ENCODE data around the gene GAPVD1. TPM values are rescaled to one million over a fixed set of nuclear protein-coding genes. Genes with fewer than 3 reads are reported as not detected.

Gene GAPVD1
- total RNA-seq, 2 experiments from 2014 or later = 74.1 to 82.2 TPM

DNA sequence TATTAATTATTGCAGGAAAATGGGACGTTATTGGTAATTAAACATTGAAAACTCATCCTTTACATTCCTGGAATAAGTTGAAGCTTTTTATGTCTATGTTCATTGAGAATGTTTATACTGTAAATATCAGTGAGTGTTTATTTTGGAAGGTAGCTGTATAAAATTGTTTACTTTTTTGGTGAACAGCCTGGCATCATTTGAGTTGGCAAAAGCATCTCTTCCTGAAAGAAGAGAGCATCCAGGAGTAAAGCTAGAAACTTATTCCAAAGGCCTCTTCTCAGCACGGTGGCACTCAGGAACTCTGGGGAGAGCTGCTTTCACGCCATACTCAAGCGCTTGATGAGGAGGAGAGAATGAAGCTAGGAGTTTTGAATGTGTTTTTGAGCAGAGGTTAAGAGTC is 79.9 kb downstream of the GAPVD1 start:
- no peaks in the 10 kb centered on the region for H3K4me1 ChIP-seq (ENCODE audit: insufficient read depth, low read length)
- Mint-ChIP-seq H3K27ac (no peak overlapping the region), H3K4me3 (no peak overlapping the region), H3K36me3 (ENCODE audit: low read depth) (peaks cover 90% of the 10 kb centered on the region), H3K4me1 (ENCODE audit: low read depth) (no peaks in the 10 kb centered on the region), H3K9me3 (no peaks in the 10 kb centered on the region), H3K27me3 (no peaks in the 10 kb centered on the region)
- no peak overlapping the region for H3K27ac ChIP-seq (ENCODE audit: low read depth in 1 of 2, low read length in 2 of 2)
- ChIA-PET POLR2A (no interaction called here), CTCF (no interaction called here)
- ATAC-seq (ENCODE audit: poor library complexity) = no peak
- peaks cover 78% of the 10 kb centered on the region for H3K36me3 ChIP-seq (ENCODE audit: insufficient read depth, low read length)
- TF ChIP-seq CTCF (IDR thresholded peaks at IDR 0.05) = no peak
- H3K9me3 ChIP-seq (ENCODE audit: control insufficient read depth in 1 of 2, insufficient read depth in 1 of 2, low read length in 2 of 2) = no peaks in the 10 kb centered on the region
- no peaks in the 10 kb centered on the region for H3K27me3 ChIP-seq (ENCODE audit: control insufficient read depth in 1 of 2, insufficient read depth in 2 of 2, low read length in 2 of 2)
- no peak overlapping the region for H3K4me3 ChIP-seq (ENCODE audit: low read length)
- intact Hi-C loops (cut with DNase I, micrococcal nuclease) = no loop called here
- DNase-seq = no peak

DNA sequence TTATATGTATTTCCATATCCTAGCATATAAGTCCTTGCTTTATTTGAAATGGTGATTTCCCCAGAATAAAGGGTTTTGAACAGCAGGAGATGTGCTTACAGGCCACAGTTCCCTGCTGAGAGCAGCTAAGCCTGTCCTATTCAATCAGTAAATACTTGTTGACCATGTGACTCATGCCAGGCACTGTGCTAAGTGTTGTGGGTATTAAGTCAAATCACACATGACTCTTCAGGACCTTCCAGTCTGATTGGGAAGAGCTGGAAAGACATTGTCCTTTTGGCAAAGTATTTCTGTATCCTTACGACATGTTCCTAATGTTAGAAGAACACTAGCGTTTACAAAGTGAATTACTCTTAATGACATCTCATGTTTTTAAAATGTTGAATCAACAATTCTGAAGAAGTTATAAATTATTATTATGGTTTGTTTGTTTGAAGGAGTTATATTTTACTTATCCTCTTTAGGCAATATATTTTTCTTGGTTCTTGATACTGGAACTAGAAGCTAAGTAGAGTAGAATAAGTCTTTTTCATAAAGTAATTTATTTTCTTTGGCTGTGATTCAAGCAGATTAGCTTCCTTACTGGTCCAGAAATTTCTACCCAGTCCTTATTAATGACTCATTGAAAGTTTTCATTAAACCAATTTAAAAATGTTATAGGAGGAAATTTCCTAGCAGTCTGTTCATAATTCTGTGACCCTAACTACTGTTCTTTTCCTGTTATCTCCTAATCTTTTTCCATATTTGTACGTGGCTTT is 82.1 kb downstream of the GAPVD1 start:
- no peak for TF ChIP-seq CTCF (IDR thresholded peaks at IDR 0.05)
- DNase-seq = no peak
- Mint-ChIP-seq H3K9me3 (no peaks in the 10 kb centered on the region), H3K27ac (no peak overlapping the region), H3K27me3 (no peaks in the 10 kb centered on the region), H3K36me3 (ENCODE audit: low read depth) (peaks cover 89% of the 10 kb centered on the region), H3K4me1 (ENCODE audit: low read depth) (no peaks in the 10 kb centered on the region), H3K4me3 (no peak overlapping the region)
- intact Hi-C loops (cut with DNase I, micrococcal nuclease) = no loop called here
- ChIA-PET POLR2A (no interaction called here), CTCF (no interaction called here)
- Histone ChIP-seq H3K36me3 (ENCODE audit: insufficient read depth, low read length) (peaks cover 82% of the 10 kb centered on the region), H3K4me1 (ENCODE audit: insufficient read depth, low read length) (no peaks in the 10 kb centered on the region), H3K9me3 (ENCODE audit: control insufficient read depth in 1 of 2, insufficient read depth in 1 of 2, low read length in 2 of 2) (no peaks in the 10 kb centered on the region), H3K27ac (ENCODE audit: low read depth in 1 of 2, low read length in 2 of 2) (no peak overlapping the region), H3K27me3 (ENCODE audit: control insufficient read depth in 1 of 2, insufficient read depth in 2 of 2, low read length in 2 of 2) (no peaks in the 10 kb centered on the region), H3K4me3 (ENCODE audit: low read length) (no peak overlapping the region)
- no peak for ATAC-seq (ENCODE audit: poor library complexity)

DNA sequence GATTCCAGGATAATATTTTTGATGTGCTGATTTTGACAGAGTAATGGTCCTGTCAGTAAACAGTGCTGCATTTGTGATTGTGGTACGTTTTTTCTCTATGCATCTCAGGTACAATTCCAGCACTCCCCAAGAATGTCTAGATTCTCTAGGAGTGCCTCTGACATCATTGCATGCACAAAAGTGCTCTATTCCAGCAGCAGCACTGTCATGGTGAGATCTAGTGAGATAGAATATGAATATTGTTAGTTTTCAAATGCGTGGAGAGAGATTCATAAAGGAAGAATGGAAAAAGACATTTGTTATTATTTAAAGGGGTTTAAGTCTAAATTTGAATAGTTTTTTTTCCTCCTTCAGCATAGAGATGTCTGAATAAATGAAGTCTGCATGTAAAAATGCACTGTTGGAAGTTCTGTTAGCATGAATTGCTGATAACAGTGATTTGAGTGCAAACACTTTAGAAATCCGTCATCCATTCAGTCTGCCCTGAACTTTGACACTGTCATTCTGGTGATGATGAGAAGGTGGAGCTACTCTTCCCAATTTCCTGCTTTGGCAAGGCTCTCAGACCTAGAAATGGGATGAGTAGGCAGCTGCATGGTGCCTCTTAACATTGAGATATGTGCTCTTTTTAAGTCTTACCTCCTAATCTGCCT is 84.6 kb downstream of the GAPVD1 start:
- no peak for DNase-seq
- Mint-ChIP-seq H3K4me1 (ENCODE audit: low read depth) (no peaks in the 10 kb centered on the region), H3K9me3 (no peaks in the 10 kb centered on the region), H3K36me3 (ENCODE audit: low read depth) (peaks cover 90% of the 10 kb centered on the region), H3K27ac (no peak overlapping the region), H3K4me3 (no peak overlapping the region), H3K27me3 (no peaks in the 10 kb centered on the region)
- Histone ChIP-seq H3K4me3 (ENCODE audit: low read length) (no peak overlapping the region), H3K4me1 (ENCODE audit: insufficient read depth, low read length) (no peaks in the 10 kb centered on the region), H3K27me3 (ENCODE audit: control insufficient read depth in 1 of 2, insufficient read depth in 2 of 2, low read length in 2 of 2) (no peaks in the 10 kb centered on the region), H3K9me3 (ENCODE audit: control insufficient read depth in 1 of 2, insufficient read depth in 1 of 2, low read length in 2 of 2) (no peaks in the 10 kb centered on the region), H3K27ac (ENCODE audit: low read depth in 1 of 2, low read length in 2 of 2) (no peak overlapping the region), H3K36me3 (ENCODE audit: insufficient read depth, low read length) (peaks cover 88% of the 10 kb centered on the region)
- intact Hi-C loops (cut with DNase I, micrococcal nuclease) = no loop called here
- ATAC-seq (ENCODE audit: poor library complexity) = no peak
- no peak for TF ChIP-seq CTCF (IDR thresholded peaks at IDR 0.05)
- POLR2A ChIA-PET = no interaction called here
- CTCF ChIA-PET = no interaction called here

All from CD4-positive, alpha-beta T cell (primary cell).